Measurements from ENCODE around the gene TNKS1BP1. TPM values are rescaled to one million over a fixed set of nuclear protein-coding genes. Genes with fewer than 3 reads are reported as not detected.
"Not testable (repeated sequence)": the region's sequence is repeated elsewhere in the genome, so short reads cannot be mapped to it uniquely, and the experiment has no call there.

The TNKS1BP1 gene
- total RNA-seq, 1 experiment from 2014 or later = 218 TPM

- no TSS peak for BruUV-seq (replicated peaks)
- no peaks in the 10 kb centered on the region for H3K9me3 ChIP-seq (ENCODE audit: insufficient read depth, low read depth)
- peaks cover 37% of the 10 kb centered on the region; the same call in 1 of the 2 replicates for H3K27me3 ChIP-seq (ENCODE audit: insufficient read depth, low read depth)
- no peak overlapping the region for H3K4me3 ChIP-seq
- intact Hi-C loops (cut with micrococcal nuclease; ENCODE audit: unreplicated experiment) = no loop called here
- H3K4me2 ChIP-seq = no peak overlapping the region
- H3F3A ChIP-seq (ENCODE audit: insufficient read depth, low read depth) = peaks cover 11% of the 10 kb centered on the region; the same call in 1 of the 2 replicates
- H3K79me2 ChIP-seq (ENCODE audit: low read depth) = no peaks in the 10 kb centered on the region
- DNase-seq = no peak
- POLR2A ChIA-PET (ENCODE audit: unreplicated experiment) = interaction anchor here (0.6 kb wide), 1 partner anchor 145 kb away, joined by 3 read pairs; no protein-coding TSS in a partner anchor
- no peaks in the 10 kb centered on the region for H3K9me2 ChIP-seq (ENCODE audit: insufficient read depth)
- TF ChIP-seq CTCF (conservative IDR thresholded peaks at IDR 0.05) (no peak), EZH2 (IDR thresholded peaks at IDR 0.05; ENCODE audit: low read depth) (no peak)
- H2AFZ ChIP-seq = no peak overlapping the region
- no peak overlapping the region for H3K27ac ChIP-seq
- peaks cover 13% of the 10 kb centered on the region; the same call in 1 of the 2 replicates for H3K4me1 ChIP-seq (replicated peaks; ENCODE audit: insufficient read depth)
- H3K36me3 ChIP-seq (ENCODE audit: low read depth) = no peaks in the 10 kb centered on the region
- CTCF ChIA-PET = no interaction called here
- H4K20me1 ChIP-seq (ENCODE audit: insufficient read depth) = no peaks in the 10 kb centered on the region
Measured at GRCh38 chr11:57361926-57362325, 37.2 kb upstream of the TNKS1BP1 start.

- H3K36me3 ChIP-seq (ENCODE audit: low read depth); BruUV-seq (replicated peaks); POLR2A ChIA-PET (ENCODE audit: unreplicated experiment); H2AFZ ChIP-seq; H3K4me3 ChIP-seq; CTCF ChIA-PET; H3K9me3 ChIP-seq (ENCODE audit: insufficient read depth, low read depth); H3K79me2 ChIP-seq (ENCODE audit: low read depth); DNase-seq; intact Hi-C loops (cut with micrococcal nuclease; ENCODE audit: unreplicated experiment); H3K9me2 ChIP-seq (ENCODE audit: insufficient read depth); H3K4me2 ChIP-seq; H4K20me1 ChIP-seq (ENCODE audit: insufficient read depth); H3K27ac ChIP-seq: not testable (repeated sequence)
- Histone ChIP-seq H3K27me3 (ENCODE audit: insufficient read depth, low read depth) (peaks cover 37% of the 10 kb centered on the region; the same call in 1 of the 2 replicates), H3K4me1 (replicated peaks; ENCODE audit: insufficient read depth) (peaks cover 13% of the 10 kb centered on the region; the same call in 1 of the 2 replicates), H3F3A (ENCODE audit: insufficient read depth, low read depth) (peaks cover 11% of the 10 kb centered on the region; the same call in 1 of the 2 replicates)
Measured at GRCh38 chr11:57361420-57361819, 36.7 kb upstream of the TNKS1BP1 start.

GRCh38 chr11:57360991-57361390 lies 36.2 kb upstream of the TNKS1BP1 start:
- no peak for TF ChIP-seq EZH2 (IDR thresholded peaks at IDR 0.05; ENCODE audit: low read depth)
- no peak for TF ChIP-seq CTCF (conservative IDR thresholded peaks at IDR 0.05)
- Histone ChIP-seq H3K4me2 (no peak overlapping the region), H3K27me3 (ENCODE audit: insufficient read depth, low read depth) (peaks cover 34% of the 10 kb centered on the region; the same call in 1 of the 2 replicates), H3K9me3 (ENCODE audit: insufficient read depth, low read depth) (no peaks in the 10 kb centered on the region), H3F3A (ENCODE audit: insufficient read depth, low read depth) (peaks cover 11% of the 10 kb centered on the region; the same call in 1 of the 2 replicates), H4K20me1 (ENCODE audit: insufficient read depth) (no peaks in the 10 kb centered on the region), H3K27ac (no peak overlapping the region), H3K9me2 (ENCODE audit: insufficient read depth) (no peaks in the 10 kb centered on the region), H2AFZ (no peak overlapping the region), H3K4me1 (replicated peaks; ENCODE audit: insufficient read depth) (peaks cover 13% of the 10 kb centered on the region; the same call in 1 of the 2 replicates), H3K4me3 (no peak overlapping the region), H3K36me3 (ENCODE audit: low read depth) (no peaks in the 10 kb centered on the region), H3K79me2 (ENCODE audit: low read depth) (no peaks in the 10 kb centered on the region)
- POLR2A ChIA-PET (ENCODE audit: unreplicated experiment) = no interaction called here
- intact Hi-C loops (cut with micrococcal nuclease; ENCODE audit: unreplicated experiment) = no loop called here
- CTCF ChIA-PET = interaction anchor here (0.5 to 0.6 kb wide), 3 partner anchors 12 to 519 kb away, joined by 3 to 5 read pairs (median 3); no protein-coding TSS in a partner anchor
- BruUV-seq (replicated peaks) = no TSS peak
- DNase-seq = no peak

All from PC-9 (cell line).